Thyroid gland (tissue), 4 donors: ENCODE results near the gene CPNE4.

Source experiments
- CTCF ChIP-seq, 6 experiments: fragments of 200-600 bp in 3 of 6; fragments of 450-650 bp in 3 of 6; sonication (generic) in 3 of 6; IDR thresholded peaks; one replicate each; pipeline ENCODE4 v1.5.1; 2016 to 2019; ENCODE audit warnings: antibody characterized with exemption in 6 of 6, mild to moderate bottlenecking in 2 of 6, inconsistent platforms in 1 of 6, moderate library complexity in 1 of 6
- POLR2A ChIP-seq, 2 donors: fragments of 450-650 bp; IDR thresholded peaks; one replicate each; pipeline ENCODE4 v1.6.1; 2017; ENCODE audit warnings: antibody characterized with exemption in 2 of 2, mild to moderate bottlenecking in 2 of 2, moderate library complexity in 1 of 2

DNA sequence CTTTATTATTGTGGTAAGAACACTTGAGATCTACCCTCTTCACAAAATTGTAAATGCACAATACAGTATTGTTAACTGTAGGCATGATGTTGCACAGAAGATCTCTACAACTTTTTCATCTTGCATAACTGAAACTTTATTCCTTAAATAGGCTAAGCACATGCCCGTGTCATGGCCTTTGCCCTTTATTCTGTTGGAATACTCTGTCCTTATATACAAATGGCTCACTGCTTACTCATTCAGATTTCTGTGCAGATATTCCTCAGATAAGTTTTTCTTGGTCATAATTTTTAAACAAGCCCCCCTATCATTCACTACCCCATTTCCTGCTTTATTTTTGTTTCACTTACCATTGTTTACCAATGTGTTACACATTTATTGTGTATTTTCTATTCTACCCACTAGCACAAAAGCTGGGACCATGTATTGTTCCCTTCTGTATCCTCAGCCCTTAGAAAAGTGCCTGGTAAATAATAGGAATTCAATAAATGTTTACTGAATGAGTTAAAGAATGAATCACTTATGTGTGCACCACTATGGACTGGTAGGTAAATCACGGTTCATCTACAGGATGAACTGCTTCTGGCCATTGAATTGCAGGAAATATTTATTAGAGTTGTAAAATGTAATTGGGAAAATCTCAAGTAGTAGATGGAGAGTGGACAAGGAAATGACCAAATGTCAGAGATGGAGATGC is 151.0 kb downstream of the CPNE4 start:
- TF ChIP-seq POLR2A (IDR thresholded peaks at IDR 0.05) = no peak
- no peak for TF ChIP-seq CTCF (IDR thresholded peaks at IDR 0.05)
